Karpas-422 (cell line): ENCODE data around the gene IL17REL. TPM values are rescaled to one million over a fixed set of nuclear protein-coding genes. Genes with fewer than 3 reads are reported as not detected.

Source experiments
- DNase-seq: peaks from one replicate; pipeline ENCODE4 v3.0.0-alpha.2; 2015
- H2AFZ ChIP-seq: fragments of 200-600 bp; sonication (generic); 2 replicates; pipeline ENCODE4 v1.6.1; 2014; ENCODE audit warnings: antibody characterized with exemption, low read length, mixed read lengths
- H3K27ac ChIP-seq: fragments of 200-600 bp; sonication (generic); 2 replicates; pipeline ENCODE4 v1.5.1; 2014; ENCODE audit warnings: mild to moderate bottlenecking, low read length, moderate library complexity
- H3K27me3 ChIP-seq: fragments of 200-600 bp; sonication (generic); 2 replicates; pipeline ENCODE4 v1.6.1; 2014; ENCODE audit warnings: low read length, mixed read lengths
- H3K36me3 ChIP-seq: fragments of 200-600 bp; sonication (generic); 2 replicates; pipeline ENCODE4 v1.6.1; 2014; ENCODE audit warnings: low read length, mixed read lengths; ENCODE audit not compliant: insufficient read depth
- H3K4me1 ChIP-seq: fragments of 200-600 bp; sonication (generic); 2 replicates; pipeline ENCODE4 v1.6.1; 2014; ENCODE audit warnings: mild to moderate bottlenecking, low read length, mixed read lengths
- H3K4me2 ChIP-seq: fragments of 200-600 bp; sonication (generic); 2 replicates; pipeline ENCODE4 v1.6.1; 2014; ENCODE audit warnings: low read length, low read depth, mild to moderate bottlenecking; ENCODE audit not compliant: poor library complexity, severe bottlenecking
- H3K4me3 ChIP-seq: fragments of 200-600 bp; sonication (generic); 2 replicates; pipeline ENCODE4 v1.5.1; 2014; ENCODE audit warnings: mild to moderate bottlenecking, antibody characterized with exemption, low read length, mixed read lengths
- H3K79me2 ChIP-seq: fragments of 200-600 bp; sonication (generic); 2 replicates; pipeline ENCODE4 v1.6.1; 2014; ENCODE audit warnings: mild to moderate bottlenecking, low read length, mixed read lengths
- H3K9ac ChIP-seq: fragments of 200-600 bp; sonication (generic); 2 replicates; pipeline ENCODE4 v1.6.0; 2014; ENCODE audit warnings: low read length
- H3K9me2 ChIP-seq: fragments of 200-600 bp; sonication (generic), shearing (Covaris generic); replicated peaks from 2 replicates; pipeline ENCODE4 v1.6.0; 2014; ENCODE audit warnings: mild to moderate bottlenecking, low read length, moderate library complexity; ENCODE audit not compliant: insufficient read depth
- H3K9me3 ChIP-seq: fragments of 300-700, 200-600 bp; sonication (generic); 2 replicates; pipeline ENCODE4 v1.6.1; 2014; ENCODE audit warnings: low read length, mixed read lengths
- H4K20me1 ChIP-seq: fragments of 200-600 bp; sonication (generic); 2 replicates; pipeline ENCODE4 v1.6.1; 2014; ENCODE audit warnings: mild to moderate bottlenecking, antibody characterized with exemption, low read length, low read depth; ENCODE audit not compliant: insufficient read depth
- total RNA-seq: library from RNA; depleted of rRNA; stranded (reverse); fragments of >200 nt; shearing (Covaris generic); gene quantifications from 2 replicates; pipeline ENCODE4 v1.2.3, GENCODE V29; 2014; ENCODE audit warnings: low replicate concordance

The IL17REL gene
- total RNA-seq, 1 experiment from 2014 or later, result not detected

GRCh38 chr22:50002791-50003190 is 9.8 kb downstream of the IL17REL start:
- no peak overlapping the region for H3K27ac ChIP-seq
- no peaks in the 10 kb centered on the region for H3K9me2 ChIP-seq
- no peaks in the 10 kb centered on the region for H3K36me3 ChIP-seq
- H3K79me2 ChIP-seq, result no peaks in the 10 kb centered on the region
- DNase-seq, result no peak
- no peaks in the 10 kb centered on the region for H4K20me1 ChIP-seq
- H3K4me2 ChIP-seq, result no peak overlapping the region
- no peak overlapping the region for H3K9ac ChIP-seq
- H2AFZ ChIP-seq, result no peak overlapping the region
- H3K4me3 ChIP-seq, result no peak overlapping the region
- no peaks in the 10 kb centered on the region for H3K9me3 ChIP-seq
- no peaks in the 10 kb centered on the region for H3K27me3 ChIP-seq
- H3K4me1 ChIP-seq, result no peaks in the 10 kb centered on the region

- no peak for DNase-seq
- H3K9me2 ChIP-seq, result no peaks in the 10 kb centered on the region
- no peak overlapping the region for H3K27ac ChIP-seq
- no peak overlapping the region for H3K4me2 ChIP-seq
- H4K20me1 ChIP-seq, result no peaks in the 10 kb centered on the region
- H3K9ac ChIP-seq, result no peak overlapping the region
- no peaks in the 10 kb centered on the region for H3K27me3 ChIP-seq
- H3K9me3 ChIP-seq, result no peaks in the 10 kb centered on the region
- H3K4me1 ChIP-seq, result no peaks in the 10 kb centered on the region
- H3K4me3 ChIP-seq, result no peak overlapping the region
- H3K79me2 ChIP-seq, result no peaks in the 10 kb centered on the region
- H3K36me3 ChIP-seq, result no peaks in the 10 kb centered on the region
- no peak overlapping the region for H2AFZ ChIP-seq
These were observed 11.0 kb downstream of the IL17REL start for GRCh38 chr22:50001388-50002231.

- no peaks in the 10 kb centered on the region for H3K9me2 ChIP-seq
- no peak for DNase-seq
- no peaks in the 10 kb centered on the region for H3K9me3 ChIP-seq
- H3K9ac ChIP-seq, result no peak overlapping the region
- H3K36me3 ChIP-seq, result no peaks in the 10 kb centered on the region
- no peaks in the 10 kb centered on the region for H3K79me2 ChIP-seq
- no peak overlapping the region for H2AFZ ChIP-seq
- no peaks in the 10 kb centered on the region for H3K27me3 ChIP-seq
- H4K20me1 ChIP-seq, result no peaks in the 10 kb centered on the region
- H3K4me3 ChIP-seq, result no peak overlapping the region
- no peak overlapping the region for H3K27ac ChIP-seq
- no peaks in the 10 kb centered on the region for H3K4me1 ChIP-seq
- no peak overlapping the region for H3K4me2 ChIP-seq
These were observed 11.8 kb downstream of the IL17REL start for GRCh38 chr22:50000587-50001387.

- H3K9me2 ChIP-seq, result no peaks in the 10 kb centered on the region
- no peak overlapping the region for H2AFZ ChIP-seq
- H3K79me2 ChIP-seq, result no peaks in the 10 kb centered on the region
- H3K36me3 ChIP-seq, result no peaks in the 10 kb centered on the region
- no peaks in the 10 kb centered on the region for H4K20me1 ChIP-seq
- no peak overlapping the region for H3K9ac ChIP-seq
- no peaks in the 10 kb centered on the region for H3K9me3 ChIP-seq
- no peak overlapping the region for H3K4me3 ChIP-seq
- no peak overlapping the region for H3K27ac ChIP-seq
- no peak for DNase-seq
- H3K4me2 ChIP-seq, result no peak overlapping the region
- no peaks in the 10 kb centered on the region for H3K4me1 ChIP-seq
- no peaks in the 10 kb centered on the region for H3K27me3 ChIP-seq
These were observed 12.5 kb downstream of the IL17REL start for GRCh38 chr22:49999946-50000586.

GRCh38 chr22:49999063-49999945 is 13.3 kb downstream of the IL17REL start:
- H3K36me3 ChIP-seq, result no peaks in the 10 kb centered on the region
- no peak overlapping the region for H3K27ac ChIP-seq
- H3K9me2 ChIP-seq, result no peaks in the 10 kb centered on the region
- DNase-seq, result no peak
- H3K4me3 ChIP-seq, result no peak overlapping the region
- no peak overlapping the region for H3K9ac ChIP-seq
- H2AFZ ChIP-seq, result no peak overlapping the region
- H3K9me3 ChIP-seq, result no peaks in the 10 kb centered on the region
- H3K4me1 ChIP-seq, result no peaks in the 10 kb centered on the region
- H4K20me1 ChIP-seq, result no peaks in the 10 kb centered on the region
- H3K79me2 ChIP-seq, result no peaks in the 10 kb centered on the region
- H3K27me3 ChIP-seq, result no peaks in the 10 kb centered on the region
- H3K4me2 ChIP-seq, result no peak overlapping the region

- Histone ChIP-seq H2AFZ (no peak overlapping the region), H3K27me3 (no peaks in the 10 kb centered on the region), H3K4me1 (no peaks in the 10 kb centered on the region), H3K9me2 (no peaks in the 10 kb centered on the region), H3K9me3 (no peaks in the 10 kb centered on the region), H3K79me2 (no peaks in the 10 kb centered on the region), H3K36me3 (no peaks in the 10 kb centered on the region), H3K4me3 (no peak overlapping the region), H3K9ac (no peak overlapping the region), H3K27ac (no peak overlapping the region), H3K4me2 (no peak overlapping the region), H4K20me1 (no peaks in the 10 kb centered on the region)
- no peak for DNase-seq
These were observed 13.9 kb downstream of the IL17REL start for GRCh38 chr22:49998718-49999062.

- DNase-seq, result no peak
- no peaks in the 10 kb centered on the region for H3K79me2 ChIP-seq
- H3K4me3 ChIP-seq, result no peak overlapping the region
- no peaks in the 10 kb centered on the region for H3K27me3 ChIP-seq
- no peaks in the 10 kb centered on the region for H3K36me3 ChIP-seq
- no peak overlapping the region for H3K9ac ChIP-seq
- no peak overlapping the region for H2AFZ ChIP-seq
- H3K9me3 ChIP-seq, result no peaks in the 10 kb centered on the region
- no peaks in the 10 kb centered on the region for H4K20me1 ChIP-seq
- no peak overlapping the region for H3K27ac ChIP-seq
- H3K4me2 ChIP-seq, result no peak overlapping the region
- no peaks in the 10 kb centered on the region for H3K4me1 ChIP-seq
- no peaks in the 10 kb centered on the region for H3K9me2 ChIP-seq
These were observed 14.4 kb downstream of the IL17REL start for GRCh38 chr22:49997932-49998717.
